T follicular helper cell (primary cell): ENCODE data around the gene BPHL.
"Not testable (repeated sequence)": the region's sequence is repeated elsewhere in the genome, so short reads cannot be mapped to it uniquely, and the experiment has no call there.

Source experiments
- DNase-seq: peaks from one replicate; pipeline ENCODE4 v3.0.0-alpha.2; 2020; ENCODE audit warnings: low read depth

The BPHL gene

DNA sequence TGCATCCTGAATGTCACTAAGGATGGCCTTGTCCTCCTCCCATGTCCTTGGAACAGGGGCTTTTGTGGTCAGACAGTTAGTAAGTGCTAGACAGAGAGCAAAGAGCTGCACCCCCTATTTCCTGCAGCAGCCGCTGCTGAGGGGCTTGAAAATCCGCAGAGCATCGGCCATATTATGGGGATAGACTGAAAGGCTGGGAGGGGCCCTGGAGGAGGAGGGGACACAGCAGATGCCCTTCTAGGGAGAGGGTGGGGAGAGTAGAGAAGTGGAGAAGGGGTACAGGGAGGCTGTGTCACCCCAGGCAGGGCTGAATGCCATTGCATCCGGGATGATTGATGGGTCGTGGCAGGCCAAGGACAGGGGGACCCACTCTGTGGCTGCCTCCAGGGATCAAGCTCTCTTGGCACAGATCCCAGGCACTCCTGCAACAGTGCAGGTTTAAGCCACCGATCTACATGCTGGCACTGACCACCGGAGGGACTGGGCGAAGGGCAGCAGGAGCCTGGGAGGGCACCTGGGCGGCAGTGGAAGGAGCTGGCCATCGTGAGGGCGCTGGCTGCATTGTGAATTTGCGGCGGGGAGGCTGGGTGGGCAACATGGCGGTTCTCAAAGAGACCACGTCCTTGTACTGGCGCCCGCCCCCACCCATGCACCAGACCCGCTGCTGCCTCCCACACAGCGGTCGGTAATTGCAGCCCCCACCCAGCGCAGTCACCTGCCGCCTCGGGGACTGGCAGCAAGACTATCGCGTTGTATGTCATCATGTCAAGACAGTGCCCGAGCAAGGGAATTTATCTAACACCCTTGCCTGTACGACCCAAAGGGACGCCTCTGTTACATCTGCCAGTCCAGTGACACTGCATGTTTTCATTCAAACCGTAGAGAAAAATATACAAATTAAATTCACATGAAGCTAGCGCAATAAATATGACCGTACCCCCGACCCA, 37.9 kb downstream of the BPHL start:
- DNase-seq: peak; percentile 3

DNA sequence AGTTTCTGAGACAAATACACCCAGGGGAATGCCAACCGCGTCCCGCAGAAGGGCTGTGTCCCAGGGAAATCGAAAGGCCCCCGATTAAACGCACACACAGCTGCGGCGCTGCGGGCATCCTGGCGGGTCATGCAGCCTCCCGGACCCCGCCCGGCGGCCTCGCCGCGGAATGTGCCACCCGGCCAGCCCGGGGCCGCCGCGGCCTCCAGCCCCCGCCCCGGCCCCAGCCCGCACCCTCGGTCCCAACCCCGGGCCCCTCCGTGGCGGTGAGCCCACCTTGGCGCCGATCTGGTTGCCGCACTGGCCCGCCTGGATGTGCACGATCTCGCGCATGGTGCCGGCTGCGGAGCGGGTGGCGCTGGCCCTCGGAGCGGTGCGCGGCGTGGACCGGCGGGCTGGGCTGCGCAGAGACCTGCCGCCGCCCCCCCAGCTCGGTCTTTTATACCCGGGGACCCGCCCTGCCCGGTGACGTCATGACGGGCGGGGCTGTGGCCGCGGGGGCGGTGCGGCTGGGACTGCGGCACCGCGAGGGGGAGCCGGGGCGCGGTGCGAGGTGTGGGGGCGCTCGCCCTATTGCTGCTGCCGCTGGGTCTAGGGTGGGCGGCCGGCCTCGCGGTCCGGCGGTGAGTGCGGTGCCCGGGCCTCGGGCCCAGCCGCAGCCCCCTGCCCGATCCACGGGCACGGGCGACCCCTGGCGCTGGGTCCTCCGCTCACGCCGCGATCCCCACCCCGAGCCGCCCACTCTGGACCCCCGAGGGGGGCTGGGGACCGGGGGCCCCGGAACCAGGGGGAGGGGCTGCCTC, 38.8 kb downstream of the BPHL start, which contains the start of gene TUBB2A:
Gene TUBB2A, minus strand, starts transcription at position 414 of the 803 bp plus-strand sequence. Its CDS starts 81 bp downstream, at position 333.
- peak; percentile 84 for DNase-seq

DNA sequence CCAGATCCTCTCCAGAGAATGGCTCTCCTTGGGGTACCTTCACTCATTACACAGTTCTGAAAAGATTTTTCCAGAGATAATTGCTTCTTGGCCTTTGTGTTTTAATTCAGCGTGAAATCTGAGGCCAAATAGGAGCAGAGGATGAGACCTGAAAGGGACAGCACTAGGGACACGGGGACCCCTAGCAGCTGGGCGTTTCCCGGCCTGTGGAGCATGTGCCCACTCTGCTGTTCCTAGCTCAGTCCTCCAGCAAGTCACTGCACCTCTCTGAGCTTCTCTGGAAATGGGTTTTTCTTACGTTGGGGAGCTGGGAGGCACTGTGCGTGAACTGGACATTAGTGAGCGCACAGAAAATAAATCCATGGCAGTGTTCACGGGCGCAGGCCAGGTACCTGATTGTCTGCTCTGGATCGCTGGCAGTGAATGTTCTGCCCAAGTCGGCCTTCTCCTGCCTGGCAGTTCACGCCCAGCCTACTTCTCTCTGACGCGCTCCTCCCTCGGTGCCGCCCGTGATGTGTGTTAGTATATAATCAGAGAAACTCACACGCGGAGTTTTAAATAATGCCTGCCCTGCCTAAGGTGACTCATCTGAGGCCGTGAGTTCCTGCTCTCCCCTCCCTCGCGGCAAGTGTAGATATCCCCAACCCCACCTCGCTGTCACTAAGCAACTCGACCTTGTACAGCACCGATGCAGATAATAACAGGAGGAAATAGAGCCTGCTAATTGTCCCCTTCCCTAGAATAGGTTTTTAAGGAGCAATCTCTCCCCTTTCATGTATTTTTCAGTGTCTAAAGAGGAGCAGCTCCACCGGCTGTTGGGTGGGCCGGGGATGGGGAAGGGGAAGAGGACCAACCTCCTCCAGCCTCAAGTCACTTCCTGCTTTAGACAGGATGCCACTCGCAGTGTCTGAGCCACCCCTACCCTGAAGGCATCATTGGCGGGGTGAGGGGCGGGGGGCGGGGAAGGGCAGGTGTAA, 41.6 kb downstream of the BPHL start:
- peak; percentile 64 for DNase-seq

DNA sequence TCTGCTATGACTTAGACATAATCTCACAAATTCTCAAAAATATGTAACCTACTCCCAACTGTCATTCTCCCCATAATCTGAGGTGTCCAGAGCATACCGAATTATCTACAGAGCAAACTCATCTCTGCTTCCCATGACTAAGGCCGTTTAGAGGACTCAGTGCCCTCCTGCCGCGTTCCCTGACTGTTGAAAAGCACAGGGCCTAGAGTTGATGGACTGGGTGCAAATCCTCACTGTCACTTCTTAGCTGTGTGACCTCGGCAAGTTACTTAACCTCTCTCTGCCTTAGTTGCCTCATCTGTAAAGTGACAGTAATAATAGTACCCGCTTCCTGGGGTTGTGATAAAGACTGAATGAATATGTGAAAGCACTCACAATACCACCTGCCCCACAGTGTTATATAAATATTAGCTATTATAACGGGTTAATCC, 43.6 kb downstream of the BPHL start:
- DNase-seq: no peak

DNA sequence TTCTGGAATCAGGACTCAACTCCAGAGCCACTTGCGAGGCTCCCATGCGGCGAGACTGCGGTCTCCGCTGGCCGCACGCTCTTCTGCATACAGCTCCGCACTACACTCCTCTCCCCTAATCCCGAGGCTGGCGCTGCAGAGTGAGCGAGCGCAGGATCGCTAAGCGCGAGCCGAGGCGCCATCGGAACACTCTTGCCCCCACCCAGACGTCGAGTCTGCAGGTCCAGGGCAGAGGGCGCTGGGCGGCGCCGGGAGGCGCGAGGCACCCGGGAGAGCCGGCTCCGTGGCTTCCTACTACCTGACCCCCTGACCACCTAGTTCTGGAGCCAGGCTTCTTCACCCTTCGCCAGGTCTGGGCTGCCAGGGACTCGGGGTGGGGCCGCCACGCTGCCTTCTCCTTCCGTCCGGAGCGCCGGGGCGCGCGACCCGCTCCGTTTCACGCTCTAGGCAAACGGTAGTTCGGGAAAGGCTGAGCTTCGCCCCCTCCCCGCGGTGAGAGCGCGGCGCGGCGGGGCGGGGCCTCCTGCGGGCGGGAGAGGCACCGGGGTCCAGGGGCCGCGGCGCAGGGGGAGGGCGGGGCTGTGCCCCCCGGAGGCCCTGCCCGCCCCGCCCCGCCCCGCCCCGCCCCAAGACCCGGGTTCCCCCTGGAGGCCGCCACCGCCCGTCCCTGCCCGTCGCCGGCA, 44.2 kb downstream of the BPHL start:
- DNase-seq: peak; percentile 36

DNA sequence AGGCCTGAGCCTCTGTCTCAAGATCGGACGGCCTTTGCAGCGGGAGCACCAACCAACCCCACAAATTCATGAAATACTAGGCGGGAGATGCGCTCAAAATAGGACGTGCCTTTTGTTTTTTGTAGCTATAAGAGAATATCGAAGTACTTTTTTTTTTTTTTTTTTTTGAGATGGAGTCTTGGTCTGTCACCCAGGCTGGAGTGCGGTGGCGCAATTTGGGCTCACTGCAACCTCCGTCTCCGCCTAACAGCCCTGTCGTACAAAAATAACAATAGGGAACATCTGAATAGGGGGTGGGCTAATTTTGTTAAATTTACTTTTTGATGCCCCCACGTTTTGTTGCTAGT, 44.7 kb downstream of the BPHL start:
- no peak for DNase-seq

DNA sequence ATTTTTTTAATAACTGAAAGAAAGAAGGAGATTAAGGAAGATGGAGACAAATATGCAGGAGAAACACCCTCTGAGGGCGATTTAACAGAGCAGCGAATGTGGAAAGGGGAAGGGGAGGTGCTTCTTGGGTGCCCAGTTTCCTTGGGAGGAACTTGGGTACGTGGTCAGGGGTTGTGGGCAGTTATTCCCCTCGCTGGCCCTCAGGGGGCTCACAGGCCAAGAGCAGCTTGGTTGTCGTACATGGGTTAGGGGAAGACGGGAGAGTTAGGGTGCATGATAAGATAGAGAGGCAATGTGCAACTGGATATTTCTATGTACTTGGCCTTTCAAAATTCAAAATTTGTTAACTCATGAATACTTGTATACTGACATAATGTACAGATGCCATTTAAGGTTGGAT, 45.9 kb downstream of the BPHL start:
- DNase-seq: no peak

DNA sequence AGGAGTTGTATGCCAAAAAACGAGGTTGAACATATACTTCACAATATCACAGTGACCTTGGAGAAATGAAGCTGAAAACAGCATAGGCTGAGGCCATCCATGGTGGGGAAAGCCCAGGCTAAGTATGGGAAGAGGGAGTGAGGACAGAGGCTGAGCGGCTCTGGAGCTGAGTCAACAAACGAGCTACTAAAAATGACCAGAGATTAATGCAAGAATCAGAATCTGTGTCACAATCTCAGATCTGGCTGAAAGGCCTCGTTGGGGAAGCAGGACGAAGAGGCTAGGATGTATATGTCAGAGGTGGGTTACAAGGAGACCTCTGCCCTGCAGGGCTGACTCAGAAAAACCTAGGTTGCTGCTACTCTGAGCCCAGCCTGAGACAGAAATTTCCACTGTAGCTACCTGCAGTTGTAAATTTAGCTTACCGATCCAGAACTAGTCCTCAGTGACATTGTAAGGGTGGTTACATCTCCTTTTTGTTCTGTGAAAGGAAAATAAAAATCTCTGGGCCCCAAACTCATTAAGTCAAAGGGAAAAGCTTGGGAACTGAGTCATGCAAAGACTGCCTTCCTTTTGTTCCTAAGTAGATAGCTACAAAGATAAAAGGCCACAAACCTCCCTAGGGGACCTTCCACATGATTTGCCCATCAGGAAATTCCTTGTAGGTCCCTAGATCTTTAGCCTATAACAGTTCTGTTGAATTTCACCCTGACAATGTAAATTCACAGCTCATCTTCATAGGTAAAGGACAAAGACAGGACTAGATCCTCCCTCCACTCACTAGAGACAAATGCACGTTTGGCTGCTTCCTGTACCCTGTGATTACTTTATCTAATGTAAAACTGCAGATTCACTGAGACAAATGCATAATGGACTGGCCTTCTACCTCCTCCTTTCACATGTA, 47.4 kb downstream of the BPHL start:
- DNase-seq: no peak

DNA sequence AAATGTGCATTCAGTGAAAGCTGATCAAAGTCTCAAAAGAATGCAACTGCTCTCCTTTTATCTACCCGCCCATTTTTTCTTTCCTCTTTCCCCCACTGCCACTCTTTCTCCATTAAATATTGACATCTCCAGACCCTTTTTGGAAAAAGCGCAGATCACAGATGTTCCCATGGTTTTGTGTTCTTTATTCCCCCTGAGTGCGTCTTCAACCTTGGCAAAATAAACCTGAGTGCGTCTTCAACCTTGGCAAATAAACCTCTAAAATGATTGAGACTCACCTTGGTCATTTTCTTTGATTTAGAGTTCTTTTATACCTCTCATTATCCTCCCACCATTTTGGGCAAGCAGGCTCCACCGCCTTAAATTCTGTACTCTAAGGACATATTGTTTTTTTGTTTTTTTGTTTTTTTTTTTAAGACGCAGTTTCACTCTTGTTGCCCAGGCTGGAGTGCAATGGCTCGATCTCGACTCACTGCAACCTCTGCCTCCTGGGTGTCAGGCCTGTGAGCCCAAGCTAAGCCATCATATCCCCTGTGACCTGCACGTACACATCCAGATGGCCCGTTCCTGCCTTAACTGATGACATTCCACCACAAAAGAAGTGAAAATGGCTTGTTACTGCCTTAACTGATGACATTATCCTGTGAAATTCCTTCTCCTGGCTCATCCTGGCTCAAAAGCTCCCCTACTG, 48.2 kb downstream of the BPHL start:
- DNase-seq: not testable (repeated sequence)

DNA sequence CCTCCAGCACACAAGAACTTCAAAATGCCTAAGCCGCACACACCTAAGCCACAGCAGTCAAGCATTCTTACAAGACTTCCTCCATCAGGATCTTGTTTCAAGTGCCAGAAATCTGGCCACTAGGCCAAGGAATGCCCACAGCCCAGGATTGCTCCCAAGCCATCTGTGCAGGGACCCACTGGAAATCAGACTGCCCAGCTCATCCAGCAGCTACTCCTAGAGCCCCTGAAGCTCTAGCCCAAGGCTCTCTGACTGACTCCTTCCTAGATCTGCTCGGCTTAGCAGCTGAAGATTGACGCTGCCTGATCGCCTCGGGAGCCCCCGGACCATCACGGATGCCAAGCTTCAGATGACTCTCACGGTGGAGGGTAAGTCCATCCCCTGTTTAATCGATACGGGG, 49.5 kb downstream of the BPHL start:
- DNase-seq: not testable (repeated sequence)

DNA sequence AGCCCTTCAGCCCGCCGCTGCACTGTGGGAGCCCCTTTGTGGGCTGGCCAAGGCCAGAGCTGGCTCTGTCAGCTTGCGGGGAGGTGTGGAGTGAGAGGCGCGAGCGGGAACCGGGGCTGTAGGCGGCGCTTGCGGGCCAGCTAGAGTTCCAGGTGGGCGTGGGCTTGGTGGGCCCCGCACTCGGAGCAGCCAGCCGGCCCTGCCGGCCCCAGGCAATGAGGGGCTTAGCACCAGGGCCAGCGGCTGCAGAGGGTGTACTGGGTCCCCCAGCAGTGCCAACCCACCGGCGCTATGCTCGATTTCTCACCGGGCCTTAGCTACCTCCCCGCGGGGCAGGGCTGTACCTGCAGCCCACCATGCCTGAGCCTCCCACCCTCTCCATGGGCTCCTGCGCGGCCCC, 52.2 kb downstream of the BPHL start:
- DNase-seq: not testable (repeated sequence)

DNA sequence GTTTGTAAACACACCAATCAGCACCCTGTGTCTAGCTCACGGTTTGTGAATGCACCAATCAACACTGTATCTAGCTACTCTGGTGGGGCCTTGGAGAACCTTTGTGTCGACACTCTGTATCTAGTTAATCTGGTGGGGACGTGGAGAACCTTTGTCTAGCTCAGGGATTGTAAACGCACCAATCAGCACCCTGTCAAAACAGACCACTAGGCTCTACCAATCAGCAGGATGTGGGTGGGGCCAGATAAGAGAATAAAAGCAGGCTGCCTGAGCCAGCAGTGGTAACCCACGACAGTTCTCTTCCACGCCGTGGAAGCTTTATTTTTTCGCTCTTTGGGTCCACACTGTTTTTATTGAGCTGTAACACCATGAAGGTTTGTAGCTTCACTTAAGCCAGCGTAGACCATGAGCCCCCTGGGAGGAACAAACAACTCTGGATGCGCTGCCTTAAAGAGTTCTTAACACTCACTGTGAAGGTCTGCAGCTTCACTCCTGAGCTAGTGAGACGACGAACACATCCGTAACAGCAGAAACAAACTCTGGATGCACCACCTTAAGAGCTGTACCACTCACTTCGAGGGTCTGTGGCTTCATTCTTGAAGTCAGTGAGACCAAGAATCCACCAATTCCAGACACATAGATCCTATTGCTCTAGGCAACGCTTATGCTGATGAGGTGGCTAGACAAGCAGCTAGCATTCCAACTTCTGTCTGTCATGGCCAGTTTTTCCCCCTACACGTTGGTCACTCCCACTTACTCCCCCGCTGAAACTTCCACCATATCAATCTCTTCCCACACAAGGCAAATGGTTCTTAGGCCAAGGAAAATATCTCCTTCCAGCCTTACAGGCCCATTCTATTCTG, 53.0 kb downstream of the BPHL start:
- DNase-seq: not testable (repeated sequence)

DNA sequence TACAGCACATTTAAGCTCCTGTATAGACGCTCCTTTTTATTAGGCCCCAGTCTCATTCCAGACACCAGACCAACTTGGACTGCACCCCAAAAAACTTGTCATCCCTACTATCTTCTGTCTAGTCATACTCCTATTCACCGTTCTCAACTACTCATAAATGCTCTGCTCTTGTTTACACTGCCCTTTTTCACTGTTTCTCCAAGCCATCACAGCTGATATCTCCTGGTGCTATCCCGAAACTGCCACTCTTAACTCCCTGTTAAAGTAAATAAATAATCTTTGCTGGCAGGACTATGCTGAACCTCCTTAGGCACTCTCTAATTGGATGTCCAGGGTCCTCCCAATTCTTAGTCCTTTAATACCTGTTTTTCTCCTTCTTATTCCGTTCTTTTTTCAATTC, 54.3 kb downstream of the BPHL start:
- not testable (repeated sequence) for DNase-seq

DNA sequence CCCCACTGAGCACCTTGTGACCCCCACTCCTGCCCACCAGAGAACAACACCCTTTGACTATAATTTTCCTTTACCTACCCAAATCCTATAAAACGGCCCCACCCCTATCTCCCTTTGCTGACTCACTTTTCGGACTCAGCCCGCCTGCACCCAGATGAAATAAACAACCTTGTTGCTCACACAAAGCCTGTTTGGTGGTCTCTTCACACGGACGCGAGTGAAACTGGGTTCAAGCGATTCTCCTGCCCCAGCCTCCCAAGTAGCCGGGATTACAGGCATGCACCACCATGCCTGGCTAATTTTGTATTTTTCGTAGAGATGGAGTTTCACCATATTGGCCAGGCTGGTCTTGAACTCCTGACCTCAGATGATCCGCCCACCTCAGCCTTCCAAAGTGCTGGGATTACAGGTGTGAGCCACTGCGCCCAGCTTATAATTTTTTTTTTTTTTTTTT, 55.2 kb downstream of the BPHL start:
- not testable (repeated sequence) for DNase-seq

DNA sequence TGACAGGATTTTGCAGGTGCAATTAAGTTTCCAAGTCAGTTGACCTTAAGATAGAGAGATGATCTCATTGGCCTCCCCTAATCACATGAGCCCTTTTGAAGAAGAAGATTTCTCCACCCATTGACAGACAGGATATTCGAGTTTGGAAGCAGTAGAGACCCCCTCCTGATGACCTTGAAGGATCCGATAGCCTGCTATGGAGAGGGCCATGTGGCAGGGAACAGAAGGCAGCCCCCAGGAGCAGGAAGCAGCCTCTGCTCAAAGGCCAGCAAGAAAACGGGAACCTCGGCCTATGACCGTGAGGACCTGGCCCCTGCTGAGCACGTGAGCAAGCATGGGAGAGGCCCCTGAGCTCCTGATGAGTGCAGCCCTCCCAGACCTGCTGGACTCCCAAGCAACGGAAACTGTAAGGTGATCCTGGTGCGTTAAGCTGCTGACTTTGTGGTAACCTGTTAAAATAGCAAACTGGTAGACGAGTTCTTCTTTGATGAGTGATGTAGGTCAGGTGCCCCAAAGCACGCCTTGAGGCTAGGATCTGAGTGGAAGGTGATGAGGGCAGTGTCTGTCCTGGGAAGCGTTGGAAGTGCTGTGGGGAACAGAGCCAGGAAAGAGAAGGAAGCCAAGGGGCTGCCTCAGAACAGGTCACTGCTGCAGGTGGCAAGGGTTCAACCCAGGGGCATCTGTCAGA, 57.3 kb downstream of the BPHL start:
- no peak for DNase-seq

DNA sequence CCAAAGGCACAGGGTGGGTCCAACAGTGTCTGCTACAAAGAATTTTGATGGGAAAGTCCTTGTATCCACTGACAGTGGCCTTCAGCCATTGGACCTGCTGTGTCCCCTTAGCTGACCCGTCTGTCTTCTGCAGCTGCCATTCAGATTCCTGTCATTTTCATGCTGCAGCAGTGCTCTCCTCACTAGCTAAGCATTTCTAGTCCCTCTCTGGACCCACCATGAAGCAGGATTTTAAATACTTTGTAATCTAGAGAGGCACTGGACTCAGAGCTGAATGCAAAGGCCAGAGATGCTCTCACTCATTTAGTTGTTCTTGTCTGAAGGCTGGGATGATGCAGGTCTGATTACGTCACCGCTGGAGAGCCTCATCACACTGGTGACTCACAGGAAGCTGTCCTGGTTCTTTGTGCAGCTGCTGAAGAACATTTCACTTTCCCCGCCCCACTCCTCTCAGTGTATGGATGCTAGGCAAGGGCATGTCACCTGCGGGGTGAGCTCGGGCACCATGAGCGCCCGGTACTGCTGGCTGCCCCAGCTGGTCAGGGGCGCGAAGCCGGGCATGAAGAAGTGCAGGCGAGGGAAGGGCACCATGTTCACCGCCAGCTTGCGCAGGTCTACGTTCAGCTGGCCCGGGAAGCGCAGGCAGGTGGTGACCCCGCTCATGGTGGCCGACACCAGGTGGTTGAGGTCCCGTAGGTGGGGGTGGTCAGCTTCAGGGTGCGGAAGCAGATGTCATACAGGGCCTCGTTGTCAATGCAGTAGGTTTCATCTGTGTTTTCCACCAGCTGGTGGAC, 58.2 kb downstream of the BPHL start:
- DNase-seq: no peak

DNA sequence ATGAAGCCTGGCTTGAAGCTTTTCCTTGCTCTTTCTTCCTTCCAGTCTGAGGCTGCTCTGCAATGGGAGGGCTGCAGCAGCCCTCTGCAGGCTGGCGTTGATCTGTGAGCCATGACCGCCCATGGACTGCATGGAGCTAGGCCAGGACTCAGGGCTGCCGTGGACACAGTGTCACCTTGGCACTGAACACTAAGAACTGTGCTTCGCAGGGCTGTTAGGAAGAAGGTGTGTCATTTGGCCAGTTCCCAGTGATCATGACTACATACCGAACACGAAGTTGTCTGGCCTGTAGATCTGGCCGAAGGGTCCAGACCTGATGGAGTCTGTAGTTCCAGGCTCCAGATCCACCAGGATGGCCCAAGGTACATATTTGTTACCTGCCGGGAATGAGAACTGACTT, 60.2 kb downstream of the BPHL start:
- DNase-seq: not testable (repeated sequence)
